SK-N-SH (cell line): ENCODE data around the gene ZNF180. TPM values are rescaled to one million over a fixed set of nuclear protein-coding genes. Genes with fewer than 3 reads are reported as not detected.

ENCODE experiments used
- CTCF ChIA-PET: fragments of 300-600, 350-600 bp; formaldehyde crosslinking; extraction: SDS; loops from one replicate; lab custom pipeline; 2021; lab: Yijun Ruan, JAX
- POLR2A ChIA-PET: fragments of 350-600 bp; sonication (Branson Sonifier 250); formaldehyde crosslinking; extraction: SDS; loops from one replicate; lab custom pipeline; 2020; ENCODE audit warnings: antibody characterized with exemption, inconsistent platforms; lab: Yijun Ruan, JAX
- DNase-seq: peaks from one replicate; pipeline ENCODE4 v3.0.0; 2012
- H2AFZ ChIP-seq: fragments of 200-600 bp; sonication (generic); 2 replicates; pipeline ENCODE4 v1.8.1; 2016; ENCODE audit warnings: antibody characterized with exemption, mild to moderate bottlenecking, low read depth
- H3F3A ChIP-seq: fragments of 200-600 bp; sonication (generic); replicated peaks from 2 replicates; pipeline ENCODE3; 2016; ENCODE audit warnings: antibody characterized with exemption, mild to moderate bottlenecking; ENCODE audit not compliant: insufficient read depth
- H3K27ac ChIP-seq, 2 experiments: fragments of 200-500 bp in 1 of 2; fragments of 200-600 bp in 1 of 2; sonication (Bioruptor generic) in 1 of 2; sonication (generic), shearing (Covaris generic) in 1 of 2; 2 replicates each; pipeline versions ENCODE4 v1.5.1 to v1.6.1; 2014 to 2016; ENCODE audit warnings: low read depth in 2 of 2, inconsistent platforms in 1 of 2, low read length in 1 of 2, mild to moderate bottlenecking in 1 of 2, mixed read lengths in 1 of 2
- H3K27me3 ChIP-seq: fragments of 200-600 bp; sonication (generic), shearing (Covaris generic); 2 replicates; pipeline ENCODE4 v1.6.1; 2016; ENCODE audit warnings: mixed run types; ENCODE audit not compliant: insufficient read depth
- H3K36me3 ChIP-seq, 2 experiments: fragments of 200-500 bp in 1 of 2; fragments of 200-600 bp in 1 of 2; sonication (Bioruptor generic) in 1 of 2; sonication (generic) in 1 of 2; replicated peaks in 1 of 2; 2 replicates each; pipeline versions ENCODE3 to v1.5.1; 2014 to 2016; ENCODE audit warnings: low read length in 1 of 2, mild to moderate bottlenecking in 1 of 2; ENCODE audit not compliant: insufficient read depth in 2 of 2, control insufficient read depth in 1 of 2
- H3K4me1 ChIP-seq, 2 experiments: fragments of 200-500 bp in 1 of 2; fragments of 200-600 bp in 1 of 2; sonication (Bioruptor generic) in 1 of 2; sonication (generic), shearing (Covaris generic) in 1 of 2; 2 replicates each; pipeline versions ENCODE4 v1.5.1 to v1.6.1; 2014 to 2016; ENCODE audit warnings: low read depth in 1 of 2, low read length in 1 of 2, mixed run types in 1 of 2; ENCODE audit not compliant: insufficient read depth in 2 of 2, control insufficient read depth in 1 of 2
- H3K4me2 ChIP-seq: fragments of 200-600 bp; sonication (generic), shearing (Covaris generic); 2 replicates; pipeline ENCODE4 v1.6.1; 2017; ENCODE audit warnings: mixed run types
- H3K4me3 ChIP-seq, 2 experiments: fragments of 200-500 bp in 1 of 2; fragments of 200-600 bp in 1 of 2; sonication (Bioruptor generic) in 1 of 2; sonication (generic), shearing (Covaris generic) in 1 of 2; 2 replicates each; pipeline versions ENCODE4 v1.5.1 to v1.8.1; 2014 to 2016; ENCODE audit warnings: low read depth in 2 of 2, inconsistent platforms in 1 of 2, low read length in 1 of 2, mild to moderate bottlenecking in 1 of 2, mixed read lengths in 1 of 2, moderate library complexity in 1 of 2
- H3K79me2 ChIP-seq: fragments of 200-600 bp; sonication (generic); 2 replicates; pipeline ENCODE4 v1.8.1; 2017; ENCODE audit warnings: mild to moderate bottlenecking; ENCODE audit not compliant: insufficient read depth
- H3K9ac ChIP-seq: fragments of 200-600 bp; sonication (generic); 2 replicates; pipeline ENCODE4 v1.6.1; 2017; ENCODE audit warnings: mixed run types
- H3K9me2 ChIP-seq: fragments of 200-600 bp; sonication (generic); 2 replicates; pipeline ENCODE4 v1.6.1; 2017; ENCODE audit warnings: mixed run types
- H3K9me3 ChIP-seq: fragments of 200-600 bp; sonication (generic); 2 replicates; pipeline ENCODE4 v1.6.1; 2017; ENCODE audit warnings: mixed run types, mild to moderate bottlenecking, moderate library complexity
- H4K20me1 ChIP-seq: fragments of 200-600 bp; sonication (generic); 2 replicates; pipeline ENCODE4 v1.6.1; 2017; ENCODE audit warnings: mild to moderate bottlenecking, mixed run types; ENCODE audit not compliant: insufficient read depth
- GATA2 ChIP-seq: sonication (generic); formaldehyde crosslinking; IDR thresholded peaks from 2 replicates; pipeline ENCODE4 v1.5.0; 2020; ENCODE audit warnings: mild to moderate bottlenecking, missing genetic modification reagents
- MEF2A ChIP-seq: IDR thresholded peaks from 2 replicates; pipeline ENCODE4 v1.4.0; 2012; ENCODE audit warnings: low read depth, borderline replicate concordance
- NFIC ChIP-seq: IDR thresholded peaks from 2 replicates; pipeline ENCODE4 v1.4.0; 2012; ENCODE audit warnings: borderline replicate concordance
- PBX3 ChIP-seq: IDR thresholded peaks from 2 replicates; pipeline ENCODE4; 2012
- RAD21 ChIP-seq: IDR thresholded peaks from 2 replicates; pipeline ENCODE4 v1.6.1; 2012; ENCODE audit warnings: mild to moderate bottlenecking, low read length
- SIN3A ChIP-seq: IDR thresholded peaks from 2 replicates; pipeline ENCODE4 v1.6.1; 2012; ENCODE audit warnings: low read depth, mild to moderate bottlenecking, low read length, moderate library complexity, borderline replicate concordance
- TAF1 ChIP-seq: IDR thresholded peaks from 2 replicates; pipeline ENCODE4 v1.6.1; 2012; ENCODE audit warnings: low read depth, mild to moderate bottlenecking, low read length, moderate library complexity, borderline replicate concordance
- USF2 ChIP-seq: fragments of 150-350 bp; IDR thresholded peaks from 2 replicates; pipeline ENCODE4 v1.6.1; 2017; ENCODE audit warnings: antibody characterized with exemption, low read length, low read depth, borderline replicate concordance
- WGBS: methylation state at CpG from one replicate; pipeline ENCODE4 v1.1.6; 2017; ENCODE audit warnings: low lambda C conversion rate; 5-methylcytosine and 5-hydroxymethylcytosine counted together
- polyA plus RNA-seq, 3 experiments: library from polyadenylated mRNA; depleted of rRNA; stranded (reverse); fragments of >200 nt; gene quantifications; 2 replicates each; pipeline ENCODE4 v1.2.3, GENCODE V29; 2012

The ZNF180 gene
- polyA plus RNA-seq, 1 of the 3 experiments (the other 2 are of a cell fraction): 1.5 TPM

DNA sequence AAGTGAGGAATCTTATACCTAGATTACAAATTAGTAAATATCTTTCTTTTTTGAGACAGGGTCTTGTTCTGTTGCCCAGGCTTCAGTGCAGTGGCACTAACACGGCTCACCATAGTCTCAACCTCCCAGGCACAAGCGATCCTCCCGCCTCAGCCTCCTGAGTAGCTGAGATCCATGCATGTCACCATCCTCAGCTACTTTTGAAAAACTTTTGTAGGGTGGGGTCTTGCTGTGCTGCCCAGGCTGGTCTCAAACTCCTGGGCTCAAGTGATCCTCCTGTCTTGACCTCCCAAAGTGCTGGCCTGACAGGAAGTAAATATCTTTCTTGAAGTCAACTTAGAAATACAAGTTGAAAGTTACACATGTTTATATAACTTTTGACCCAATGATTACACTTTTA, 49.2 kb upstream of the ZNF180 start (continued):
- TF ChIP-seq GATA2: no peak
- no peak for TF ChIP-seq MEF2A
- TF ChIP-seq PBX3: no peak

DNA sequence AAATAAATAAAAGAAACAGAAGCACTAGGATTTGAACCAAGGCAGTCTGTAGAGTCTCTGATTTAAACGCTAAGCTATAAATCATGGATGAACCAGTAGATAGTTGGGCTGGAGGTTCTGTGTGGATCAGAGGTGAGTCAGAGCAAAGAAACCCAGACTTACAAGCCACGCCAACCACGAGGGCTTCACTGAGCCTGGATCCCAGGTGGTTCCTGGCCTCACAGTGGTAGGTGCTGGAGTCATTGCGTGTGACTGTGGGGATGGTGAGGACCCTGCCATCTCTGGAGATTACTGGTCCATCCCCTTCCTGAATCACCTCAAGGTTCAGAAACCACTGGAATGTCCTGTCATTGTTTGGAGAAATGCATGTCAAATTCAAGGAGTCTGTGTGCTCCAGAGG, 48.4 kb upstream of the ZNF180 start:
- Histone ChIP-seq H3K4me3 (no peak overlapping the region), H4K20me1 (no peaks in the 10 kb centered on the region), H3K36me3 (no peaks in the 10 kb centered on the region), H3F3A (peaks cover 8% of the 10 kb centered on the region), H3K4me2 (no peak overlapping the region), H3K79me2 (no peaks in the 10 kb centered on the region), H3K4me1 (no peaks in the 10 kb centered on the region), H3K9ac (no peak overlapping the region), H3K27me3 (peaks cover 9% of the 10 kb centered on the region; the same call in 1 of the 2 replicates), H3K9me2 (no peaks in the 10 kb centered on the region), H2AFZ (no peak overlapping the region), H3K27ac (no peak overlapping the region), H3K9me3 (no peaks in the 10 kb centered on the region)
- 6% methylated on average over 3 of the region's 4 CpGs for WGBS
- CTCF ChIA-PET: interaction anchor here (2.2 kb wide), 1 partner anchor 22 kb away, joined by 7 read pairs; no protein-coding TSS in a partner anchor
- TF ChIP-seq USF2: no peak
- DNase-seq: no peak
- POLR2A ChIA-PET: no interaction called here

GRCh38 chr19:44544031-44544430, 43.7 kb upstream of the ZNF180 start:
- H3K4me3 ChIP-seq: no peak overlapping the region
- POLR2A ChIA-PET: no interaction called here
- DNase-seq: no peak
- no peak overlapping the region for H3K4me2 ChIP-seq
- no peaks in the 10 kb centered on the region for H3F3A ChIP-seq
- H4K20me1 ChIP-seq: no peaks in the 10 kb centered on the region
- H3K9ac ChIP-seq: no peak overlapping the region
- TF ChIP-seq NFIC: no peak
- TF ChIP-seq SIN3A: no peak
- no peak for TF ChIP-seq PBX3
- no peak for TF ChIP-seq TAF1
- TF ChIP-seq RAD21: no peak
- TF ChIP-seq, all 33 proteins: peak for 0
- Histone ChIP-seq H3K9me3 (no peaks in the 10 kb centered on the region), H3K27me3 (peaks cover 10% of the 10 kb centered on the region; the same call in 1 of the 2 replicates), H3K9me2 (no peaks in the 10 kb centered on the region), H3K27ac (no peak overlapping the region), H3K36me3 (no peaks in the 10 kb centered on the region), H3K4me1 (no peaks in the 10 kb centered on the region), H3K79me2 (no peaks in the 10 kb centered on the region), H2AFZ (no peak overlapping the region)
- CTCF ChIA-PET: no interaction called here
- WGBS: 2% methylated on average over 2 of the region's 2 CpGs
